Retinal pigment epithelial cell (primary cell): ENCODE results near the gene NPRL2.

ENCODE experiments used
- DNase-seq: peaks from one replicate; pipeline ENCODE4 v3.0.0-alpha.2; 2010; ENCODE audit warnings: low read depth
- H3K4me3 ChIP-seq: 2 replicates; pipeline ENCODE4 v1.5.1; 2011; ENCODE audit warnings: mild to moderate bottlenecking, low read length, control low read depth, moderate library complexity
- TF ChIP-seq, protein P1 (sequence below): conservative IDR thresholded peaks from 2 replicates; pipeline ENCODE4 v1.5.1; 2011; ENCODE audit warnings: low read depth, low read length, control low read depth, inconsistent platforms

NPRL2 gene

DNA sequence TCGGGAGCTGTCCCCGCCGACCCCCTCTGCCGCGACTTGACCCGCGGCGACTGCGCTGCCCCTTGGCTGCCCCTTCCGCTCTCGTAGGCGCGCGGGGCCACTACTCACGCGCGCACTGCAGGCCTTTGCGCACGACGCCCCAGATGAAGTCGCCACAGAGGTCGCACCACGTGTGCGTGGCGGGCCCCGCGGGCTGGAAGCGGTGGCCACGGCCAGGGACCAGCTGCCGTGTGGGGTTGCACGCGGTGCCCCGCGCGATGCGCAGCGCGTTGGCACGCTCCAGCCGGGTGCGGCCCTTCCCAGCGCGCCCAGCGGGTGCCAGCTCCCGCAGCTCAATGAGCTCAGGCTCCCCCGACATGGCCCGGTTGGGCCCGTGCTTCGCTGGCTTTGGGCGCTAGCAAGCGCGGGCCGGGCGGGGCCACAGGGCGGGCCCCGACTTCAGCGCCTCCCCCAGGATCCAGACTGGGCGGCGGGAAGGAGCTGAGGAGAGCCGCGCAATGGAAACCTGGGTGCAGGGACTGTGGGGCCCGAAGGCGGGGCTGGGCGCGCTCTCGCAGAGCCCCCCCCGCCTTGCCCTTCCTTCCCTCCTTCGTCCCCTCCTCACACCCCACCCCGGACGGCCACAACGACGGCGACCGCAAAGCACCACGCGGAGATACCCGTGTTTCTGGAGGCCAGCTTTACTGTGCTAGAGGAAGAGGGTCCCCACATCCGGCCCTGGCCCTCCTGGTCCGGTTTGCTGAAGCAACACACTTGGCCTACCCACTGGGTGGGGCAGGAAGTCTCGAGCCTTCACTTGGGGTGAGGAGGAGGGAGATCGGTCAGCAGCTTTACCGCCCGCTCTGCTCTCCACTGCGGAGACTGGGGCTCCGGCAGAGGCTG lies 9.9 kb downstream of the NPRL2 start, which contains the start of gene RASSF1:
Gene RASSF1 (minus strand): TSS at position 389 of the 882 bp plus-strand sequence. CDS start 31 bp downstream, at position 358.
- H3K4me3 ChIP-seq: peak within 1 kb of the TSS; percentile 16
- no peak for DNase-seq
- TF ChIP-seq, protein P1, sequence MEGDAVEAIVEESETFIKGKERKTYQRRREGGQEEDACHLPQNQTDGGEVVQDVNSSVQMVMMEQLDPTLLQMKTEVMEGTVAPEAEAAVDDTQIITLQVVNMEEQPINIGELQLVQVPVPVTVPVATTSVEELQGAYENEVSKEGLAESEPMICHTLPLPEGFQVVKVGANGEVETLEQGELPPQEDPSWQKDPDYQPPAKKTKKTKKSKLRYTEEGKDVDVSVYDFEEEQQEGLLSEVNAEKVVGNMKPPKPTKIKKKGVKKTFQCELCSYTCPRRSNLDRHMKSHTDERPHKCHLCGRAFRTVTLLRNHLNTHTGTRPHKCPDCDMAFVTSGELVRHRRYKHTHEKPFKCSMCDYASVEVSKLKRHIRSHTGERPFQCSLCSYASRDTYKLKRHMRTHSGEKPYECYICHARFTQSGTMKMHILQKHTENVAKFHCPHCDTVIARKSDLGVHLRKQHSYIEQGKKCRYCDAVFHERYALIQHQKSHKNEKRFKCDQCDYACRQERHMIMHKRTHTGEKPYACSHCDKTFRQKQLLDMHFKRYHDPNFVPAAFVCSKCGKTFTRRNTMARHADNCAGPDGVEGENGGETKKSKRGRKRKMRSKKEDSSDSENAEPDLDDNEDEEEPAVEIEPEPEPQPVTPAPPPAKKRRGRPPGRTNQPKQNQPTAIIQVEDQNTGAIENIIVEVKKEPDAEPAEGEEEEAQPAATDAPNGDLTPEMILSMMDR: no peak

DNA sequence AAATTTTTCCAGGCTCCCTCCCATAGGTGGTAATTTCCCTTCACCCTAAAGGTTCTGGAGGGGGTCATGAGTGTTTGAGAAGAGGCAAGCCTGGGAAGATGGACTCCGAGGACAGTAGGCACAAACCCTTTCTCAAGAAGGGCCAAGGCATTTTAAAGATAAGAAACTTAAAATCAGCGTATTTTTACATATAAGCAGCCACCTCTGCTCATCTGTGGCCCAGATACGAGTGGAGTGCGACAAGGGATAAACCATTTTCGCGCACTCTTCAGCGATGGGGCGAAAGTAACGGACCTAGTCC lies 10.5 kb downstream of the NPRL2 start:
- DNase-seq: no peak

DNA sequence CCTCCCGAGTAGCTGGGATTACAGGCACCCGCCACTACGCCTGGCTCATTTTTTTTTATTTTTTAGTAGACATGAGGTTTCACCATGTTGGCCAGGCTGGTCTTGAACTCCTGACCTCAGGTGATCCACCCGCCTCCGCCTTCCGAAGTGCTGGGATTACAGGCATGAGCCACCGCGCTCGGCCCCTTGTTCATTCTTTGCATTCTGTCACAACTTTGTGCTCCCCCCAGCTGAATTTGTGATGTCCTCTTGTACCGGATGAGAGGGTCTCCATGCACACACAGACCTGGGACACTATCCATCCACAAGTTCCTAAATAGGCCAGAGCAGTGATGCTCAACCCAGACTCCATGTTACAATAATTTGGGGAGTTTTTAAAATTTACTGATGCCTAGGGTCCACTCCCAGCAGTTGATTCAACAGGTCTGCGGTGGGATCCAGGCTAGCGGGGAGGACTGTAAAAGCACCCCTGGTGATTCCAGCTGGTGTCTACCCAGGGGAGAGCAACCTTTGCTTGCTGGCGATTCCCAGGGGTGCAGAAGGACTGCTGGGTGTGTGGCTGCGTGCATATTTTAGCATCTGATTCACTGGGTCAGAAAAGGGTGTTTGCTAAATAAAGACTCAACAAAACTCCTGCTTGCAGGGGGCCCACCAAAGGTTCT lies 11.0 kb downstream of the NPRL2 start:
- DNase-seq: no peak
- TF ChIP-seq, protein P1: no peak
- H3K4me3 ChIP-seq: no peak overlapping the region

More for the DNA sequence above, 10.5 kb downstream of the NPRL2 start:
- TF ChIP-seq, protein P1: no peak
- H3K4me3 ChIP-seq: peak overlapping the region; percentile 16

DNA sequence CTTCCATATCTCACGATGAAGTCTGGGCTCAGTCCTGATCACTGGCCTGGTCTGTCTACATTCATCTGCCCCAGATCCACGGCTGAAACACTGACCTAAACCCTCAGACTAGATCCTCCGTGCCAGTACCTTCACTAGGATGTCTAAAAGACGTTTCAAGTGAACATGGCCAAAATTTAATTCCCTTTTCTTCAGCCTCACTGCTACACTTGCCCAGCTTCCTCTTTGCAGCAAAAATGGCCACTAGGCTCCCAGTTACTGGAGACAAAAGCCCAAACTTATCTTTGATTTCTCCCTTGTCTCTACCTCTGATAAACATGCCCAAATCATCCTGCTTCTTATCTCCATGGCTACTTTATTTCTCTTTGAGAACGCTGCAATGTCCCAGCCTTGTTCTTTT lies 11.6 kb downstream of the NPRL2 start:
- TF ChIP-seq, protein P1: no peak
- H3K4me3 ChIP-seq: no peak overlapping the region
- no peak for DNase-seq

DNA sequence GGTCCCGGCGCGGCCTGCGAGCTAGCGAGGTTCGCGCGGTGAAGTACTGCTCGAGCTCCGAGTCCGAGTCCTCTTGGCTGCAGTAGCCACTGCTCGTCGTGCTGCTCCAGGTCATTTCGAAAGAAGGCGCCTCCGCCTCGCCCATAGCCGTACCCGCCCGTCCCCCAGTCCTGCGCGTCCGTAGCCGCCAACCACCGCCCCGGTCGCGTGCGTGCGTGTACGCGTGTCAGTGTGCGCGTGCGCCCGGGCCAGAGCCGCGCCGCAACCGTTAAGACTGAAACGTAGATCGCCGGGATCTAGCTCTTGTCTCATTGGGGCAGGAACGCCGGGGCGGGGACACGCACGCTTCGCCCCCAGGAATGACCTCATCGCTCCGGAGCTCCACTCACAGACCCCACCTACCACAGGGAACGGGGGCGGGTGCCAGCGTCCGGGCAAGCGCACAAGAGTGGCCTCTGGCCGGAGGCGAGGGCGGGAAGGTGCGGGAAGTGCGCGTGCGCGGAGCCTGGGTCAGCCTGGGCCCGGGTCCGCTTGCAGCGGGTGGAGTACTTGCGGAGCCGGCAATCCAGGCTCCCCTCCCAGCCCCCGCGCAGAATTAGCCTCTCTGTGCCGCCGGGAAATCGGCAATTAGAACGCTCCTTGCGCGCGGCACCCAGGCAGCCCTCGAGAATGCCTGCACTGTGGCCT lies 13.3 kb downstream of the NPRL2 start:
- H3K4me3 ChIP-seq: peak overlapping the region; percentile 88
- TF ChIP-seq, protein P1: no peak
- peak; percentile 95 for DNase-seq

DNA sequence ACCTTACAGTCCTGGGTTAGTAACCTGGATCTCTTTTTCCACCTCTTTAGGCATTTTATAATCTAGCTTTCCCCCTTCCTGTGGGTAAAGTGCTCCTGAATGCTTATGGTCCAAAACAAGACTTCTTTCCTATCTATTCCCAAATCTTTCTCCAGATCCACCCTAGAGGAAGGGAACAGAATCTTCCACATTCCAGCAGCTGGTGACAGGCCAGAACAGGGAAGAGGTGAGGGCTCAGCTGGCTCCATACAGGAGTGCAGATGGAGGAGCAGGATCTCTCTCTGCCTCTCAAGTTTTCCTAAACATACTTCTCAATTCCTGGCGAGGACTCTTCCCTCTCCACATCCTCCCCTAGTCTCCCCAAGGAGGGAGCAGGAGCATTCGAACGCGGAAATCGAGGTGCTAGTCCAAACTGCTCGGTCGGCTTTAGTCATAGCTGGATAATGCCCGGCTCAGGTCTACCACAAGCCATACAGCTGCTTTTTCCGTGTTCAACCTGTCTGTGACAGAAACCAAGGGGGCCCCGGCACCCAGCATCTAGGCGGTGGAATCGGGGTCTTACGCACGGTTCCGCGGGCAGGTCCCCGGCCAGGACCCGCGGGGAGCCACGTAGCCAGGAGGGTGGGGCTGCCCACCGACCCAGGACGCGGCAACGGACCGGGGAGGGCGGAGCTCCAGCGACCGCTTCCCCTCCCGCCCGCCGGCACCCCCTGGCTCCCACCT lies 14.0 kb downstream of the NPRL2 start:
- TF ChIP-seq, protein P1: no peak
- DNase-seq: no peak
- peak overlapping the region; percentile 88 for H3K4me3 ChIP-seq
